OCI-LY7 (cell line): ENCODE data around the gene PAEP.
"Not testable (repeated sequence)": the region's sequence is repeated elsewhere in the genome, so short reads cannot be mapped to it uniquely, and the experiment has no call there.

Experiments
- CTCF ChIP-seq: fragments of 200-600 bp; sonication (generic); conservative IDR thresholded peaks from 2 replicates; pipeline ENCODE4 v1.5.1; 2014; ENCODE audit warnings: mild to moderate bottlenecking, antibody characterized with exemption, low read length, moderate library complexity, mixed read lengths
- EZH2phosphoT487 ChIP-seq: fragments of 200-600 bp; sonication (generic); IDR thresholded peaks from 2 replicates; pipeline ENCODE4 v1.6.1; 2018; ENCODE audit warnings: low read depth, borderline replicate concordance, mild to moderate bottlenecking, mixed run types, antibody characterized with exemption, low read length, moderate library complexity, mixed read lengths

GRCh38 chr9:135534826-135535225, 26.7 kb upstream of the PAEP start:
- TF ChIP-seq CTCF, EZH2phosphoT487: not testable (repeated sequence)
